SK-MEL-5 (cell line): Measurements from ENCODE around the gene PRAC1. TPM values are rescaled to one million over a fixed set of nuclear protein-coding genes. Genes with fewer than 3 reads are reported as not detected.
"Not testable (repeated sequence)": the region's sequence is repeated elsewhere in the genome, so short reads cannot be mapped to it uniquely, and the experiment has no call there.

Source experiments
- DNase-seq: peaks from one replicate; pipeline ENCODE4 v3.0.0-alpha.2; 2016; ENCODE audit warnings: low read depth, low spot score
- in situ Hi-C: cut with HindIII; loops from 2 replicates; pipeline ENCODE4 v1.10.0; 2016; ENCODE audit warnings: low sequenced_read_pairs, high pct_unique_total_duplicates, low pct_unique_long_range_greater_than_20kb
- total RNA-seq: library from RNA; depleted of rRNA; stranded (reverse); fragments of >200 nt; shearing (Covaris generic); gene quantifications from 2 replicates; pipeline ENCODE4 v1.2.3, GENCODE V29; 2014

The PRAC1 gene
- total RNA-seq, 1 experiment from 2014 or later = not detected

- no peak for DNase-seq
- in situ Hi-C loops = no loop called here
Observed at GRCh38 chr17:48719642-48720265, 2.6 kb downstream of the PRAC1 start.

GRCh38 chr17:48718761-48719641, 3.3 kb downstream of the PRAC1 start:
- in situ Hi-C loops = no loop called here
- no peak for DNase-seq

GRCh38 chr17:48718227-48718760, 4.0 kb downstream of the PRAC1 start:
- in situ Hi-C loops = no loop called here

GRCh38 chr17:48717367-48718226, 4.7 kb downstream of the PRAC1 start:
- in situ Hi-C loops = no loop called here
- DNase-seq = no peak

More at GRCh38 chr17:48718227-48718760, 4.0 kb downstream of the PRAC1 start:
- no peak for DNase-seq

GRCh38 chr17:48716549-48716948, 5.8 kb downstream of the PRAC1 start:
- DNase-seq = not testable (repeated sequence)

GRCh38 chr17:48715496-48716399, 6.6 kb downstream of the PRAC1 start:
- peak; percentile 11 for DNase-seq
- in situ Hi-C loops = no loop called here

More at GRCh38 chr17:48716549-48716948, 5.8 kb downstream of the PRAC1 start:
- in situ Hi-C loops = not testable (repeated sequence)

- no peak for DNase-seq
- in situ Hi-C loops = no loop called here
Observed at GRCh38 chr17:48711128-48711527, 11.2 kb downstream of the PRAC1 start.

GRCh38 chr17:48704361-48705248, 17.7 kb downstream of the PRAC1 start:
- in situ Hi-C loops = no loop called here

GRCh38 chr17:48701864-48702532, 20.3 kb downstream of the PRAC1 start:
- DNase-seq = no peak
- in situ Hi-C loops = no loop called here

More at GRCh38 chr17:48704361-48705248, 17.7 kb downstream of the PRAC1 start:
- peak; percentile 55 for DNase-seq

GRCh38 chr17:48693178-48693577, 29.1 kb downstream of the PRAC1 start:
- DNase-seq = no peak
- in situ Hi-C loops = no loop called here

- no peak for DNase-seq
- in situ Hi-C loops = no loop called here
Observed at GRCh38 chr17:48692049-48692448, 30.3 kb downstream of the PRAC1 start.

- DNase-seq = no peak
- in situ Hi-C loops = no loop called here
Observed at GRCh38 chr17:48690655-48691054, 31.7 kb downstream of the PRAC1 start.

- DNase-seq = no peak
- in situ Hi-C loops = no loop called here
Observed at GRCh38 chr17:48681609-48682008, 40.7 kb downstream of the PRAC1 start.

- in situ Hi-C loops = no loop called here
- DNase-seq = peak; percentile 30
Observed at GRCh38 chr17:48679385-48680096, 42.8 kb downstream of the PRAC1 start.
